Stomach (tissue), 4 donors: ENCODE data around the gene RUBCN.

Source experiments
- EP300 ChIP-seq: sonication (generic); formaldehyde crosslinking; IDR thresholded peaks from one replicate; pipeline ENCODE4 v1.6.1; 2017; ENCODE audit warnings: antibody characterized with exemption
- POLR2AphosphoS5 ChIP-seq, 3 donors: sonication (generic); formaldehyde crosslinking; IDR thresholded peaks; one replicate each; pipeline ENCODE4 v1.6.1; 2016; ENCODE audit warnings: antibody characterized with exemption in 3 of 3
- TF ChIP-seq, protein P1 (sequence below), 7 experiments: fragments of 450-650 bp in 4 of 7; fragments of 200-600 bp in 3 of 7; sonication (generic) in 3 of 7; IDR thresholded peaks; one replicate each; pipeline ENCODE4 v1.5.1; 2016 to 2019; ENCODE audit warnings: antibody characterized with exemption in 7 of 7, control low read depth in 2 of 7, mild to moderate bottlenecking in 1 of 7

GRCh38 chr3:197709135-197709534, 27.6 kb downstream of the RUBCN start:
- TF ChIP-seq, protein P1, sequence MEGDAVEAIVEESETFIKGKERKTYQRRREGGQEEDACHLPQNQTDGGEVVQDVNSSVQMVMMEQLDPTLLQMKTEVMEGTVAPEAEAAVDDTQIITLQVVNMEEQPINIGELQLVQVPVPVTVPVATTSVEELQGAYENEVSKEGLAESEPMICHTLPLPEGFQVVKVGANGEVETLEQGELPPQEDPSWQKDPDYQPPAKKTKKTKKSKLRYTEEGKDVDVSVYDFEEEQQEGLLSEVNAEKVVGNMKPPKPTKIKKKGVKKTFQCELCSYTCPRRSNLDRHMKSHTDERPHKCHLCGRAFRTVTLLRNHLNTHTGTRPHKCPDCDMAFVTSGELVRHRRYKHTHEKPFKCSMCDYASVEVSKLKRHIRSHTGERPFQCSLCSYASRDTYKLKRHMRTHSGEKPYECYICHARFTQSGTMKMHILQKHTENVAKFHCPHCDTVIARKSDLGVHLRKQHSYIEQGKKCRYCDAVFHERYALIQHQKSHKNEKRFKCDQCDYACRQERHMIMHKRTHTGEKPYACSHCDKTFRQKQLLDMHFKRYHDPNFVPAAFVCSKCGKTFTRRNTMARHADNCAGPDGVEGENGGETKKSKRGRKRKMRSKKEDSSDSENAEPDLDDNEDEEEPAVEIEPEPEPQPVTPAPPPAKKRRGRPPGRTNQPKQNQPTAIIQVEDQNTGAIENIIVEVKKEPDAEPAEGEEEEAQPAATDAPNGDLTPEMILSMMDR (IDR thresholded peaks at IDR 0.05) = no peak
- no peak for TF ChIP-seq EP300
- TF ChIP-seq POLR2AphosphoS5 (IDR thresholded peaks at IDR 0.05) = no peak
